ENCODE measurements around the gene FYN. TPM values are rescaled to one million over a fixed set of nuclear protein-coding genes. Genes with fewer than 3 reads are reported as not detected.

FYN gene
- polyA plus RNA-seq, 5 donors = 105 to 153 (median 140) TPM

GRCh38 chr6:111750753-111751673 is 122.2 kb downstream of the FYN start:
- no peak for DNase-seq

DNA sequence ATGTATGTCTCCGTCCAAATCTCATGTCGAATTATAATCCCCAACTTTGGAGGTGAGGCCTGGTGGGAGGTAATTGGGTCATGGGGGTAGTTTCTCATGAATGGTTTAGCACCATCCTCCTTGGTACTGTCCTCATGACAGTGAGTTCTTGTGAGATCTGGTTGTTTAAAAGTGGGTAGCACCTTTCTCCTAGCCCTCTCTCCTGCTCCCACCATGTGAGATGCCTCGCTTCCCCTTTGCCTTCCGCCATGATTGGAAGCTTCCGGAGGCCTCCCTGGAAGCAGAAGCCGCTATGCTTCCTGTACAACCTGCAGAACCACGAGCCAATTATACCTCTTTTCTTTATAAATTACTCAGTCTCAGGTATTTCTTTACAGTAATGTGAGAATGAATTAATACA is 123.1 kb downstream of the FYN start:
- DNase-seq = no peak

DNA sequence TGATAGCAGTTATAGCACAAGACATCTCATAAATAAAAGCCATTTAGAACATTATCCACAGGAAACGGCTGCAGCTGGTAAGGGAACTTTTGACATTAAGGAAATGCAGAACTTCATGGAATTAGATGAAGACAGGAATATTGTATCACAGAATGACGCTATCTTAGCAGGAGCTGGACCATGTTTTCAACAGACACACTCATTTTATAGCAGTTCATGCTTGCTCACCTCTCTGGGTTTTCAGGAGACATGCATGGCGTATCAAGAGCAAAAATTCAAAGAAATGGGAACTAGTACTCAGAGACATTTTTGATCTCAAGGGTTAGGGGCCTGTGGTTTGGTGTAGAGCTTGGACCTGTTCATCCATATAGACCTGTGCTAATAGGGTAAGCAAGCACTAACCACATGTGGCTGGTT is 125.0 kb downstream of the FYN start:
- no peak for DNase-seq

GRCh38 chr6:111747829-111748228 is 125.4 kb downstream of the FYN start:
- no peak for DNase-seq

DNA sequence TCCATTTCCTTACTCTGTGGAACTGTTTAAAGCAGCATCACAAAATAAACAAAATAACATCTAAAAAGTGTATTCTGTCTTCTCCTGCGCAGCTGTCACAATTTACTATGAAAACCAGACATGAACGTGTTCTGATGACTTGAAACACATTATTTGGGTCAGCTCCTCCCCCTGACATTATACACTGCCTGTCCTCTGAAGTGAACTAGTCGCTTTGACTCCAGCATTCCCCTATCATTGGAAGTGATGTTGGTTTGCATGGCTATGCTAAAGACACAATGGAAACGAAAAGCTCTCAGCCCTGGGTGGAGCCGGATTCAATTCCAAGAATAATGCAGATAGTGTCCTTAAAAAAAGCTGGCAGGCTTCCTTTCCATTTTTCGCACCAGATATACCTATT is 125.9 kb downstream of the FYN start:
- DNase-seq = no peak

GRCh38 chr6:111746983-111747382 is 126.3 kb downstream of the FYN start:
- no peak for DNase-seq

DNA sequence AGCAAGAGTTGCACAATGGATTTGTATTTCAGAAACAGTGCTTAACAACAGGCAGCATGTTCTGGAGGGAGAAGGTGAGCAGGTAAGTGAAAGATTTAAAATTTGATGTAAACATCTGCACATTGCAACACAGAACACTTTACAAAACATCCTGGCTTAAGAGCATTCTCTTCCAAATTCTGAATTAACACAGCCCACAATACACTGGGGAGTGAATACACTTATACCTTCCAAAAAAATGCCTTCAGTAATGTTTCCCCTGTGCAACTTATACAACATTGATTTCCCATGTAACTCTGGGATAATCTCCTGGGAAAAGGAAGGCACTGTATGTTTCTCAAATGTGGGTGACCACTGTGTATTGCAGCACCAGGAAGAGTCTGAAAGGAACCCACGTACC is 127.6 kb downstream of the FYN start:
- no peak for DNase-seq

- DNase-seq = no peak
Observed at GRCh38 chr6:111745186-111745585, 128.1 kb downstream of the FYN start.

- no peak for DNase-seq
Observed at GRCh38 chr6:111743862-111744692, 129.2 kb downstream of the FYN start.

GRCh38 chr6:111743360-111743759 is 129.9 kb downstream of the FYN start:
- DNase-seq = no peak

- DNase-seq = no peak
Observed at GRCh38 chr6:111741177-111741952, 131.9 kb downstream of the FYN start.

GRCh38 chr6:111740506-111740905 is 132.7 kb downstream of the FYN start:
- no peak for DNase-seq

DNA sequence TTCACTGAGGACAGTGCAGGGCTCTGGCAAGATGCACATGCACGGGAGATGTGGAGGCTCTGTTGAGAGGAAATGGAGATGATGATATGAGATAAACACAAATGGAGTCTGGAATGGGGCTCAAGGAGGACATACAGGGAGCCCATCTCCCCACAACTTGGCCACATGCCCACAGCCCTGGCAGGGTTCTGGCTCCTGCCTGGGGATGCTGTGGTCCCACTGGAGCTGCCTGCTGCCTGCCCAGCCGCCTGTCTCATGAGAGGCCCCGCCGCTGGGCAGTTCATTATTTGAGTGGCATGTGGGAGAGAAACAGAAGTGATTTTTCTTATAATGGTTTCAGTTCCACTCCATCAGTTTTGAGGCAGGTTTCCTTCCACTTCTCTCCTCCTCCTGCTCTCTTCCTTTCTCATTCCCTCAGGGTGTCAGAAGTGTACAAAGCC is 134.0 kb downstream of the FYN start:
- no peak for DNase-seq

DNA sequence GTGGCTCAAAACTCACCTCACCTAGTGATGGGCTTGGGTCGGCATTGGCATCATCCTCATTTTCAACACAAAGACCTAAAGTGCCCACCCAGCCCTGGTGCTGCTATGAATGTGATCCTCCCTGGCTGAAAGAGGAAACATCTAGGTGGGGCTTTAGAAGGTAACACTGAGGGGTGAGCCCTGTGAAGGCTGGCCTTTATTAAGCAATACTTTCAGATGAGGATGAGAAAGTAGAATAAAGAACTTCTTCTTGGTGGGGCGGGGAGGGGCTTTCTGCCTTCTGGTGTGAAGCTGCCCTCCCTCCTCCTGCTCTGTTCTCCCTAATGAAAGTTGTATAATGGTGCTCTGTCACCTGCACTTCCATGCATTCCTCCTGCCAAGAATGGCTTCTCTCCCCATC is 134.6 kb downstream of the FYN start:
- DNase-seq = no peak

GRCh38 chr6:111738156-111738555 is 135.1 kb downstream of the FYN start:
- DNase-seq = no peak

GRCh38 chr6:111737065-111737521 is 136.2 kb downstream of the FYN start:
- no peak for DNase-seq

- no peak for DNase-seq
Observed at GRCh38 chr6:111736005-111736608, 137.1 kb downstream of the FYN start.

- no peak for DNase-seq
Observed at GRCh38 chr6:111734068-111735061, 138.9 kb downstream of the FYN start.

DNA sequence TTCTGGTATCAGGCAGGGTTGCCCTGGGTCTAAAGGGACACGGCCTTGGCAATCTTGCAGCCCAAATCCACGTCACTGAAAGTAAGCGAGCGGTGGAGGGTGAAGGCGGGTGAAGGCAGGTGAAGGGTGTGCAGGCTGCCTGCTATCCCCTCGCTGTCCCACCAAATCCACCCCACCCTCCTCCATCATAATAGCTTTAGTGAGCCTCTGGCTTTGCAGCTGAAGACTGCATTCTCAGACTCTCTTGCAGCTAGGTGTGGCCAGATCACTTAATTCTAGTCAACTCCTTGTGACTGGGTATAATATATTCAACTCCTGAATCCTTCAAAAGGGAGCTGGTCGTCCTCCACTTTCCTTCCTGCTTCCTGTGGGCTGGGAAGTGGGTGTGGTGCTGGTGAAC is 140.9 kb downstream of the FYN start:
- no peak for DNase-seq

All from right lung (tissue), 5 donors.